B cell (primary cell): Measurements from ENCODE around the gene USP20. TPM values are rescaled to one million over a fixed set of nuclear protein-coding genes. Genes with fewer than 3 reads are reported as not detected.

Experiments used
- ATAC-seq: fragments of 200-7000 bp; cut with Tn5 transposase; one replicate; pipeline ENCODE4 v1.10.0; 2021; ENCODE audit warnings: low read depth, mild to moderate bottlenecking, moderate number of reproducible peaks, moderate library complexity
- CTCF ChIA-PET: fragments of 350-600 bp; sonication (Branson Sonifier 250); formaldehyde crosslinking; loops from one replicate; lab custom pipeline; 2021; ENCODE audit warnings: antibody characterized with exemption, inconsistent platforms; lab: Charles Lee
- POLR2A ChIA-PET: fragments of 350-600 bp; sonication (Branson Sonifier 250); formaldehyde crosslinking; loops from one replicate; lab custom pipeline; 2021; ENCODE audit warnings: antibody characterized with exemption; lab: Charles Lee
- DNase-seq: peaks from one replicate; pipeline ENCODE4 v3.0.0; 2013
- H2AFZ ChIP-seq: 2 replicates; pipeline ENCODE4 v1.6.1; 2012; ENCODE audit warnings: mild to moderate bottlenecking, low read depth, low read length; ENCODE audit not compliant: insufficient read depth, poor library complexity, severe bottlenecking
- H3K27ac ChIP-seq, 2 donors: 1 replicate in 1 of 2; 2 replicates in 1 of 2; pipeline ENCODE4 v1.5.1; 2012 to 2013; ENCODE audit warnings: low read length in 2 of 2, mild to moderate bottlenecking in 2 of 2, moderate library complexity in 1 of 2
- H3K27me3 ChIP-seq, 4 experiments: fragments of 200-600 bp in 1 of 4; sonication (generic) in 1 of 4; replicated peaks in 1 of 4; 1 replicate in 2 of 4; 2 replicates in 2 of 4; pipeline versions ENCODE4 v1.6.1 to v1.7.0; 2013 to 2016; ENCODE audit warnings: low read length in 3 of 4, mild to moderate bottlenecking in 2 of 4, mixed read lengths in 1 of 4, moderate library complexity in 1 of 4; ENCODE audit not compliant: insufficient read depth in 4 of 4, control insufficient read depth in 3 of 4; ENCODE audit errors: control extremely low read depth in 1 of 4
- H3K36me3 ChIP-seq, 2 experiments: replicated peaks in 1 of 2; 1 replicate in 1 of 2; 2 replicates in 1 of 2; pipeline versions ENCODE4 v1.6.1 to v1.7.1; 2013; ENCODE audit warnings: low read length in 1 of 2; ENCODE audit not compliant: insufficient read depth in 2 of 2, control insufficient read depth in 1 of 2; ENCODE audit errors: control extremely low read depth in 1 of 2, extremely low read depth in 1 of 2
- H3K4me1 ChIP-seq, 2 donors: fragments of 200-600 bp in 1 of 2; sonication (generic) in 1 of 2; 1 replicate in 1 of 2; 2 replicates in 1 of 2; pipeline versions ENCODE4 v1.5.1 to v1.6.1; 2013 to 2017; ENCODE audit warnings: low read length in 2 of 2; ENCODE audit not compliant: control insufficient read depth in 2 of 2, insufficient read depth in 2 of 2
- H3K4me2 ChIP-seq: replicated peaks from 2 replicates; pipeline ENCODE3; 2012; ENCODE audit warnings: mild to moderate bottlenecking, low read depth, low read length; ENCODE audit not compliant: poor library complexity, severe bottlenecking
- H3K4me3 ChIP-seq, 5 experiments: fragments of 200-600 bp in 1 of 5; sonication (generic) in 1 of 5; 1 replicate in 3 of 5; 2 replicates in 2 of 5; pipeline versions ENCODE4 v1.5.1 to v1.7.0; 2011 to 2016; ENCODE audit warnings: low read length in 4 of 5, mild to moderate bottlenecking in 4 of 5, low read depth in 2 of 5, control low read depth in 1 of 5, moderate library complexity in 1 of 5; ENCODE audit not compliant: insufficient read depth in 1 of 5; ENCODE audit errors: control extremely low read depth in 1 of 5, extremely low read depth in 1 of 5
- H3K79me2 ChIP-seq: fragments of 200-600 bp; sonication (generic); one replicate; pipeline ENCODE4 v1.6.0; 2016; ENCODE audit warnings: low read length; ENCODE audit not compliant: control insufficient read depth, insufficient read depth
- H3K9ac ChIP-seq: fragments of 200-600 bp; sonication (generic); 2 replicates; pipeline ENCODE4 v1.6.1; 2017; ENCODE audit warnings: mild to moderate bottlenecking, low read length, moderate library complexity
- H3K9me3 ChIP-seq, 3 donors: one replicate each; pipeline versions ENCODE4 v1.6.1 to v1.7.1; 2013; ENCODE audit warnings: low read length in 2 of 3; ENCODE audit not compliant: control insufficient read depth in 2 of 3, insufficient read depth in 1 of 3; ENCODE audit errors: control extremely low read depth in 1 of 3
- H4K20me1 ChIP-seq: 2 replicates; pipeline ENCODE4 v1.6.0; 2012; ENCODE audit warnings: mild to moderate bottlenecking, low read length; ENCODE audit not compliant: insufficient read depth, control insufficient read depth, poor library complexity, severe bottlenecking
- H3K27ac Mint-ChIP-seq: one replicate; pipeline ENCODE4 v1.8.0; 2021; ENCODE audit warnings: mixed read lengths
- H3K27me3 Mint-ChIP-seq: one replicate; pipeline ENCODE4 v1.8.0; 2021; ENCODE audit warnings: mixed read lengths
- H3K4me1 Mint-ChIP-seq: one replicate; pipeline ENCODE4 v1.8.0; 2021; ENCODE audit warnings: mixed read lengths
- H3K4me3 Mint-ChIP-seq: one replicate; pipeline ENCODE4 v1.8.0; 2021; ENCODE audit warnings: mixed read lengths
- H3K9me3 Mint-ChIP-seq: one replicate; pipeline ENCODE4 v1.8.0; 2022; ENCODE audit warnings: mixed read lengths; ENCODE audit not compliant: insufficient read depth
- EZH2 ChIP-seq: IDR thresholded peaks from 2 replicates; pipeline ENCODE4 v1.6.1; 2012; ENCODE audit warnings: borderline replicate concordance, low read depth, mild to moderate bottlenecking, moderate library complexity, low read length; ENCODE audit not compliant: insufficient read depth, poor library complexity, severe bottlenecking
- WGBS: methylation state at CpG from one replicate; pipeline ENCODE4 v1.1.5; 2013; ENCODE audit warnings: missing lambda C conversion rate; ENCODE audit not compliant: insufficient coverage; 5-methylcytosine and 5-hydroxymethylcytosine counted together
- intact Hi-C: fragments of 100-400 bp; cut with micrococcal nuclease; formaldehyde crosslinking; loops from one replicate; pipeline ENCODE4 v1.10.0; 2022
- polyA plus RNA-seq: library from polyadenylated mRNA; depleted of rRNA; stranded (reverse); fragments of >200 nt; gene quantifications from 2 replicates; pipeline ENCODE4 v1.2.3, GENCODE V29; 2012
- total RNA-seq, 2 donors: library from RNA; stranded (reverse); fragments of 120-200 nt in 1 of 2; gene quantifications; 1 replicate in 1 of 2; 2 replicates in 1 of 2; pipeline versions ENCODE4 v1.2.3 to v1.2.4, GENCODE V29; 2013 to 2022
- TF ChIP-seq, protein P1 (sequence below): fragments of 200-600 bp; IDR thresholded peaks from one replicate; pipeline ENCODE4 v1.8.0; 2022; ENCODE audit warnings: antibody characterized with exemption, mild to moderate bottlenecking

USP20 gene
- total and polyA plus RNA-seq, 2 donors (not counting 1 experiment from before 2014, with no cell fraction given): 49.5 to 72.6 TPM

GRCh38 chr9:129810788-129811187 is 24.5 kb upstream of the USP20 start:
- TF ChIP-seq, protein P1, sequence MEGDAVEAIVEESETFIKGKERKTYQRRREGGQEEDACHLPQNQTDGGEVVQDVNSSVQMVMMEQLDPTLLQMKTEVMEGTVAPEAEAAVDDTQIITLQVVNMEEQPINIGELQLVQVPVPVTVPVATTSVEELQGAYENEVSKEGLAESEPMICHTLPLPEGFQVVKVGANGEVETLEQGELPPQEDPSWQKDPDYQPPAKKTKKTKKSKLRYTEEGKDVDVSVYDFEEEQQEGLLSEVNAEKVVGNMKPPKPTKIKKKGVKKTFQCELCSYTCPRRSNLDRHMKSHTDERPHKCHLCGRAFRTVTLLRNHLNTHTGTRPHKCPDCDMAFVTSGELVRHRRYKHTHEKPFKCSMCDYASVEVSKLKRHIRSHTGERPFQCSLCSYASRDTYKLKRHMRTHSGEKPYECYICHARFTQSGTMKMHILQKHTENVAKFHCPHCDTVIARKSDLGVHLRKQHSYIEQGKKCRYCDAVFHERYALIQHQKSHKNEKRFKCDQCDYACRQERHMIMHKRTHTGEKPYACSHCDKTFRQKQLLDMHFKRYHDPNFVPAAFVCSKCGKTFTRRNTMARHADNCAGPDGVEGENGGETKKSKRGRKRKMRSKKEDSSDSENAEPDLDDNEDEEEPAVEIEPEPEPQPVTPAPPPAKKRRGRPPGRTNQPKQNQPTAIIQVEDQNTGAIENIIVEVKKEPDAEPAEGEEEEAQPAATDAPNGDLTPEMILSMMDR: no peak
- TF ChIP-seq EZH2: no peak
- H3K4me3 Mint-ChIP-seq: no peak overlapping the region
- H3K27ac ChIP-seq: no peak overlapping the region
- peaks cover 0 to 49% of the 10 kb centered on the region in 2 experiments for H3K36me3 ChIP-seq
- WGBS: 95% methylated on average over 3 of the region's 6 CpGs
- no peaks in the 10 kb centered on the region for H3K9me3 Mint-ChIP-seq
- peaks cover 14% of the 10 kb centered on the region for H3K4me1 Mint-ChIP-seq
- H3K9ac ChIP-seq: no peak overlapping the region
- no peaks in the 10 kb centered on the region for H3K27me3 ChIP-seq
- H3K27me3 Mint-ChIP-seq: no peaks in the 10 kb centered on the region
- no peak overlapping the region for H3K4me3 ChIP-seq
- intact Hi-C loops: no loop called here
- no peak for DNase-seq
- H3K27ac Mint-ChIP-seq: no peak overlapping the region
- POLR2A ChIA-PET: no interaction called here
- peaks cover 14% of the 10 kb centered on the region for H4K20me1 ChIP-seq
- CTCF ChIA-PET: interaction anchor here (1.1 to 2.0 kb wide), 2 partner anchors 27 to 73 kb away, joined by 3 to 4 read pairs; no protein-coding TSS in a partner anchor
- no peak for ATAC-seq
- H3K4me2 ChIP-seq: no peak overlapping the region
- peaks cover 29% of the 10 kb centered on the region for H3K79me2 ChIP-seq
- H2AFZ ChIP-seq: no peak overlapping the region
- no peaks in the 10 kb centered on the region for H3K9me3 ChIP-seq
- no peaks in the 10 kb centered on the region for H3K4me1 ChIP-seq

DNA sequence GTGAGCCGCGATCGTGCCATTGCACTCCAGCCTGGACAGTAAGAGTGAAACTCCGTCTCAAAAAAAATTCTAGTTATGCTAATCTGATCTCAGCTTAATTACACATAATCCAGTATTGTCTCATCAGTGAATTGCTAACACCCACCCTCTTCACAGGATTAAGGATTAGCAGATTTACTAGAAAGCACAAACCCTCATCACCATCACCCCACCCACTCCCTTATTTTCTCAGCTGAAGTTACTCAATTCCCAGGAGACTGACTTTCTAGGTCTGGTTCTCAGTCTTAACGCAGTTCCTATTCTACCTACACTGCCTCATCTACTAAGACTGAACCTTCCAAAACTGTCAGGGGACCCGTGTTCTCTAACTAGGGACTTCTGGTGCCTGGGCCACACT is 23.3 kb upstream of the USP20 start:
- Histone ChIP-seq H4K20me1 (peaks cover 11% of the 10 kb centered on the region), H3K9me3 (no peaks in the 10 kb centered on the region), H3K36me3 (peaks cover 0 to 58% of the 10 kb centered on the region in 2 experiments), H3K9ac (no peak overlapping the region), H3K4me2 (no peak overlapping the region), H2AFZ (no peak overlapping the region), H3K27me3 (no peaks in the 10 kb centered on the region), H3K27ac (no peak overlapping the region), H3K4me1 (no peaks in the 10 kb centered on the region), H3K4me3 (no peak overlapping the region), H3K79me2 (peaks cover 33% of the 10 kb centered on the region)
- DNase-seq (no peak), ATAC-seq (no peak)
- no peak overlapping the region for H3K27ac Mint-ChIP-seq
- no peaks in the 10 kb centered on the region for H3K27me3 Mint-ChIP-seq
- no peaks in the 10 kb centered on the region for H3K9me3 Mint-ChIP-seq
- POLR2A ChIA-PET: no interaction called here
- TF ChIP-seq EZH2: no peak
- 68% methylated on average over 5 of the region's 6 CpGs for WGBS
- H3K4me3 Mint-ChIP-seq: no peak overlapping the region
- peaks cover 8% of the 10 kb centered on the region for H3K4me1 Mint-ChIP-seq
- intact Hi-C loops: no loop called here
- CTCF ChIA-PET: no interaction called here
